Loucy (cell line): ENCODE results near the gene KIAA0930.

ENCODE experiments used
- H2AFZ ChIP-seq: fragments of 200-600 bp; sonication (generic); 2 replicates; pipeline ENCODE4 v1.6.0; 2016; ENCODE audit warnings: antibody characterized with exemption, mild to moderate bottlenecking, low read length, moderate library complexity
- H3F3A ChIP-seq: fragments of 200-600 bp; 2 replicates; pipeline ENCODE4 v1.6.0; 2016; ENCODE audit warnings: antibody characterized with exemption, low read depth, mild to moderate bottlenecking
- H3K27me3 ChIP-seq: fragments of 200-600 bp; sonication (generic); 2 replicates; pipeline ENCODE4 v1.6.1; 2014; ENCODE audit warnings: low read length, mild to moderate bottlenecking; ENCODE audit not compliant: insufficient read depth, poor library complexity, severe bottlenecking
- H3K36me3 ChIP-seq: fragments of 200-600 bp; sonication (generic); 2 replicates; pipeline ENCODE4 v1.6.1; 2016; ENCODE audit warnings: low read length; ENCODE audit not compliant: insufficient read depth
- H3K4me1 ChIP-seq: fragments of 200-600 bp; sonication (generic); 2 replicates; pipeline ENCODE4 v1.5.1; 2014; ENCODE audit warnings: low read length, mild to moderate bottlenecking; ENCODE audit not compliant: insufficient read depth, poor library complexity, severe bottlenecking
- H3K4me2 ChIP-seq: fragments of 200-600 bp; sonication (generic); 2 replicates; pipeline ENCODE4 v1.6.0; 2014; ENCODE audit warnings: antibody characterized with exemption, low read length, low read depth, mild to moderate bottlenecking; ENCODE audit not compliant: poor library complexity, severe bottlenecking
- H3K4me3 ChIP-seq: fragments of 200-600 bp; sonication (generic); 2 replicates; pipeline ENCODE4 v1.5.1; 2014; ENCODE audit warnings: low read length, mild to moderate bottlenecking, mixed read lengths; ENCODE audit not compliant: poor library complexity, severe bottlenecking
- H3K79me2 ChIP-seq: fragments of 200-600 bp; sonication (generic); 2 replicates; pipeline ENCODE4 v1.6.1; 2014; ENCODE audit warnings: low read length; ENCODE audit not compliant: insufficient read depth
- H3K9ac ChIP-seq: fragments of 200-600 bp; sonication (generic); 2 replicates; pipeline ENCODE4 v1.6.0; 2014; ENCODE audit warnings: mild to moderate bottlenecking, low read depth, low read length, moderate library complexity; ENCODE audit not compliant: poor library complexity, severe bottlenecking
- H3K9me2 ChIP-seq: fragments of 200-600 bp; sonication (generic); replicated peaks from 2 replicates; pipeline ENCODE4 v1.6.1; 2016; ENCODE audit warnings: low read depth, low read length, mixed read lengths
- H3K9me3 ChIP-seq: fragments of 200-600 bp; sonication (generic); 2 replicates; pipeline ENCODE4 v1.6.1; 2014; ENCODE audit warnings: mild to moderate bottlenecking, antibody characterized with exemption, low read length, low read depth; ENCODE audit not compliant: insufficient read depth
- H4K20me1 ChIP-seq: fragments of 200-600 bp; sonication (generic); 2 replicates; pipeline ENCODE4 v1.6.0; 2014; ENCODE audit warnings: antibody characterized with exemption, low read length, mild to moderate bottlenecking; ENCODE audit not compliant: insufficient read depth, poor library complexity, severe bottlenecking
- CTCF ChIP-seq: fragments of 200-600 bp; sonication (generic); conservative IDR thresholded peaks from 2 replicates; pipeline ENCODE4 v1.5.1; 2014; ENCODE audit warnings: mild to moderate bottlenecking, antibody characterized with exemption, low read length
- EZH2phosphoT487 ChIP-seq: fragments of 200-600 bp; IDR thresholded peaks from 2 replicates; pipeline ENCODE4 v1.6.1; 2018; ENCODE audit warnings: antibody characterized with exemption, mild to moderate bottlenecking, moderate library complexity, borderline replicate concordance

The KIAA0930 gene

GRCh38 chr22:45221201-45221600 lies 19.5 kb downstream of the KIAA0930 start:
- H2AFZ ChIP-seq, result no peak overlapping the region
- H3F3A ChIP-seq, result no peaks in the 10 kb centered on the region
- H3K9ac ChIP-seq, result no peak overlapping the region
- H3K4me3 ChIP-seq, result no peak overlapping the region
- H3K27me3 ChIP-seq, result no peaks in the 10 kb centered on the region
- H3K9me2 ChIP-seq, result no peaks in the 10 kb centered on the region
- H3K9me3 ChIP-seq, result no peaks in the 10 kb centered on the region
- H3K4me2 ChIP-seq, result no peak overlapping the region
- no peaks in the 10 kb centered on the region for H4K20me1 ChIP-seq
- no peaks in the 10 kb centered on the region for H3K4me1 ChIP-seq
- TF ChIP-seq EZH2phosphoT487, result no peak
- TF ChIP-seq CTCF, result no peak
- H3K36me3 ChIP-seq, result no peaks in the 10 kb centered on the region
- no peaks in the 10 kb centered on the region for H3K79me2 ChIP-seq

GRCh38 chr22:45218976-45219375 lies 21.7 kb downstream of the KIAA0930 start:
- no peak for TF ChIP-seq CTCF
- no peak for TF ChIP-seq EZH2phosphoT487
- Histone ChIP-seq H4K20me1 (no peaks in the 10 kb centered on the region), H3K4me3 (no peak overlapping the region), H3K9ac (no peak overlapping the region), H2AFZ (no peak overlapping the region), H3F3A (no peaks in the 10 kb centered on the region), H3K9me2 (no peaks in the 10 kb centered on the region), H3K4me2 (no peak overlapping the region), H3K36me3 (no peaks in the 10 kb centered on the region), H3K27me3 (no peaks in the 10 kb centered on the region), H3K4me1 (no peaks in the 10 kb centered on the region), H3K9me3 (no peaks in the 10 kb centered on the region), H3K79me2 (no peaks in the 10 kb centered on the region)

GRCh38 chr22:45217806-45218205 lies 22.9 kb downstream of the KIAA0930 start:
- H3K27me3 ChIP-seq, result no peaks in the 10 kb centered on the region
- no peaks in the 10 kb centered on the region for H3K9me2 ChIP-seq
- no peaks in the 10 kb centered on the region for H3K36me3 ChIP-seq
- no peak overlapping the region for H3K4me2 ChIP-seq
- H2AFZ ChIP-seq, result no peak overlapping the region
- no peaks in the 10 kb centered on the region for H4K20me1 ChIP-seq
- no peaks in the 10 kb centered on the region for H3F3A ChIP-seq
- H3K79me2 ChIP-seq, result no peaks in the 10 kb centered on the region
- H3K4me1 ChIP-seq, result no peaks in the 10 kb centered on the region
- TF ChIP-seq CTCF (no peak), EZH2phosphoT487 (no peak)
- no peak overlapping the region for H3K4me3 ChIP-seq
- no peak overlapping the region for H3K9ac ChIP-seq
- H3K9me3 ChIP-seq, result no peaks in the 10 kb centered on the region
